SK-N-SH (cell line): ENCODE measurements around the gene GRK5. TPM values are rescaled to one million over a fixed set of nuclear protein-coding genes. Genes with fewer than 3 reads are reported as not detected.

Experiments
- CTCF ChIA-PET: fragments of 300-600, 350-600 bp; formaldehyde crosslinking; extraction: SDS; loops from one replicate; lab custom pipeline; 2021; lab: Yijun Ruan, JAX
- POLR2A ChIA-PET: fragments of 350-600 bp; sonication (Branson Sonifier 250); formaldehyde crosslinking; extraction: SDS; loops from one replicate; lab custom pipeline; 2020; ENCODE audit warnings: antibody characterized with exemption, inconsistent platforms; lab: Yijun Ruan, JAX
- DNase-seq: peaks from one replicate; pipeline ENCODE4 v3.0.0; 2012
- H2AFZ ChIP-seq: fragments of 200-600 bp; sonication (generic); 2 replicates; pipeline ENCODE4 v1.8.1; 2016; ENCODE audit warnings: antibody characterized with exemption, mild to moderate bottlenecking, low read depth
- H3F3A ChIP-seq: fragments of 200-600 bp; sonication (generic); replicated peaks from 2 replicates; pipeline ENCODE3; 2016; ENCODE audit warnings: antibody characterized with exemption, mild to moderate bottlenecking; ENCODE audit not compliant: insufficient read depth
- H3K27ac ChIP-seq, 2 experiments: fragments of 200-500 bp in 1 of 2; fragments of 200-600 bp in 1 of 2; sonication (Bioruptor generic) in 1 of 2; sonication (generic), shearing (Covaris generic) in 1 of 2; 2 replicates each; pipeline versions ENCODE4 v1.5.1 to v1.6.1; 2014 to 2016; ENCODE audit warnings: low read depth in 2 of 2, inconsistent platforms in 1 of 2, low read length in 1 of 2, mild to moderate bottlenecking in 1 of 2, mixed read lengths in 1 of 2
- H3K27me3 ChIP-seq: fragments of 200-600 bp; sonication (generic), shearing (Covaris generic); 2 replicates; pipeline ENCODE4 v1.6.1; 2016; ENCODE audit warnings: mixed run types; ENCODE audit not compliant: insufficient read depth
- H3K36me3 ChIP-seq, 2 experiments: fragments of 200-500 bp in 1 of 2; fragments of 200-600 bp in 1 of 2; sonication (Bioruptor generic) in 1 of 2; sonication (generic) in 1 of 2; replicated peaks in 1 of 2; 2 replicates each; pipeline versions ENCODE3 to v1.5.1; 2014 to 2016; ENCODE audit warnings: low read length in 1 of 2, mild to moderate bottlenecking in 1 of 2; ENCODE audit not compliant: insufficient read depth in 2 of 2, control insufficient read depth in 1 of 2
- H3K4me1 ChIP-seq, 2 experiments: fragments of 200-500 bp in 1 of 2; fragments of 200-600 bp in 1 of 2; sonication (Bioruptor generic) in 1 of 2; sonication (generic), shearing (Covaris generic) in 1 of 2; 2 replicates each; pipeline versions ENCODE4 v1.5.1 to v1.6.1; 2014 to 2016; ENCODE audit warnings: low read depth in 1 of 2, low read length in 1 of 2, mixed run types in 1 of 2; ENCODE audit not compliant: insufficient read depth in 2 of 2, control insufficient read depth in 1 of 2
- H3K4me2 ChIP-seq: fragments of 200-600 bp; sonication (generic), shearing (Covaris generic); 2 replicates; pipeline ENCODE4 v1.6.1; 2017; ENCODE audit warnings: mixed run types
- H3K4me3 ChIP-seq, 2 experiments: fragments of 200-500 bp in 1 of 2; fragments of 200-600 bp in 1 of 2; sonication (Bioruptor generic) in 1 of 2; sonication (generic), shearing (Covaris generic) in 1 of 2; 2 replicates each; pipeline versions ENCODE4 v1.5.1 to v1.8.1; 2014 to 2016; ENCODE audit warnings: low read depth in 2 of 2, inconsistent platforms in 1 of 2, low read length in 1 of 2, mild to moderate bottlenecking in 1 of 2, mixed read lengths in 1 of 2, moderate library complexity in 1 of 2
- H3K79me2 ChIP-seq: fragments of 200-600 bp; sonication (generic); 2 replicates; pipeline ENCODE4 v1.8.1; 2017; ENCODE audit warnings: mild to moderate bottlenecking; ENCODE audit not compliant: insufficient read depth
- H3K9ac ChIP-seq: fragments of 200-600 bp; sonication (generic); 2 replicates; pipeline ENCODE4 v1.6.1; 2017; ENCODE audit warnings: mixed run types
- H3K9me2 ChIP-seq: fragments of 200-600 bp; sonication (generic); 2 replicates; pipeline ENCODE4 v1.6.1; 2017; ENCODE audit warnings: mixed run types
- H3K9me3 ChIP-seq: fragments of 200-600 bp; sonication (generic); 2 replicates; pipeline ENCODE4 v1.6.1; 2017; ENCODE audit warnings: mixed run types, mild to moderate bottlenecking, moderate library complexity
- H4K20me1 ChIP-seq: fragments of 200-600 bp; sonication (generic); 2 replicates; pipeline ENCODE4 v1.6.1; 2017; ENCODE audit warnings: mild to moderate bottlenecking, mixed run types; ENCODE audit not compliant: insufficient read depth
- EZH2phosphoT487 ChIP-seq: fragments of 200-600 bp; sonication (generic); IDR thresholded peaks from 2 replicates; pipeline ENCODE4 v1.6.1; 2017; ENCODE audit warnings: low read depth, mixed run types, mild to moderate bottlenecking, antibody characterized with exemption, moderate library complexity, borderline replicate concordance
- FOXJ3 ChIP-seq: sonication (generic); formaldehyde crosslinking; IDR thresholded peaks from 2 replicates; pipeline ENCODE4 v1.5.1; 2020; ENCODE audit warnings: mild to moderate bottlenecking, missing genetic modification reagents
- FOXM1 ChIP-seq: IDR thresholded peaks from 2 replicates; pipeline ENCODE4 v1.4.0; 2012; ENCODE audit warnings: low read depth, mild to moderate bottlenecking
- GABPA ChIP-seq: IDR thresholded peaks from 2 replicates; pipeline ENCODE4 v1.4.0; 2012; ENCODE audit warnings: low read depth, mild to moderate bottlenecking
- JUND ChIP-seq: IDR thresholded peaks from 2 replicates; pipeline ENCODE4 v1.4.0; 2012
- MXI1 ChIP-seq: IDR thresholded peaks from 2 replicates; pipeline ENCODE4 v1.6.1; 2012; ENCODE audit warnings: mild to moderate bottlenecking, low read depth, low read length, improper control_type of control experiment
- NFIC ChIP-seq: IDR thresholded peaks from 2 replicates; pipeline ENCODE4 v1.4.0; 2012; ENCODE audit warnings: borderline replicate concordance
- RAD21 ChIP-seq: IDR thresholded peaks from 2 replicates; pipeline ENCODE4 v1.6.1; 2012; ENCODE audit warnings: mild to moderate bottlenecking, low read length
- RCOR1 ChIP-seq: fragments of 150-350 bp; IDR thresholded peaks from 2 replicates; pipeline ENCODE4 v1.6.1; 2017; ENCODE audit warnings: antibody characterized with exemption, low read length
- SIN3A ChIP-seq: IDR thresholded peaks from 2 replicates; pipeline ENCODE4 v1.6.1; 2012; ENCODE audit warnings: low read depth, mild to moderate bottlenecking, low read length, moderate library complexity, borderline replicate concordance
- TAF1 ChIP-seq: IDR thresholded peaks from 2 replicates; pipeline ENCODE4 v1.6.1; 2012; ENCODE audit warnings: low read depth, mild to moderate bottlenecking, low read length, moderate library complexity, borderline replicate concordance
- TCF12 ChIP-seq: IDR thresholded peaks from 2 replicates; pipeline ENCODE4 v1.4.0; 2012
- TEAD4 ChIP-seq: IDR thresholded peaks from 2 replicates; pipeline ENCODE4 v1.4.0; 2012; ENCODE audit warnings: mild to moderate bottlenecking, borderline replicate concordance; ENCODE audit not compliant: insufficient read depth
- whole genome bisulfite sequencing: methylation state at CpG from one replicate; pipeline ENCODE4 v1.1.6; 2017; ENCODE audit warnings: low lambda C conversion rate; 5-methylcytosine and 5-hydroxymethylcytosine counted together
- polyA plus RNA-seq, 3 experiments: library from polyadenylated mRNA; depleted of rRNA; stranded (reverse); fragments of >200 nt; gene quantifications; 2 replicates each; pipeline ENCODE4 v1.2.3, GENCODE V29; 2012
- TF ChIP-seq, protein P1 (sequence below): IDR thresholded peaks from 2 replicates; pipeline ENCODE4 v1.4.0; 2012; ENCODE audit warnings: low read depth, borderline replicate concordance
- TF ChIP-seq, protein P2 (sequence below): fragments of 150-350 bp; IDR thresholded peaks from 2 replicates; pipeline ENCODE4 v1.6.1; 2017; ENCODE audit warnings: antibody characterized with exemption, low read length, low read depth, borderline replicate concordance
- TF ChIP-seq, protein P3 (sequence below): IDR thresholded peaks from 2 replicates; pipeline ENCODE4 v1.4.0; 2012; ENCODE audit warnings: low read depth
- TF ChIP-seq, protein P4 (sequence below): IDR thresholded peaks from 2 replicates; pipeline ENCODE4 v1.4.0; 2012; ENCODE audit warnings: low read depth, borderline replicate concordance
- TF ChIP-seq, protein P5 (sequence below): IDR thresholded peaks from 2 replicates; pipeline ENCODE4 v1.6.1; 2012; ENCODE audit warnings: mild to moderate bottlenecking, low read depth, low read length, moderate library complexity

Gene GRK5
- polyA plus RNA-seq, 1 of the 3 experiments (the other 2 are of a cell fraction), result 12.1 TPM

DNA sequence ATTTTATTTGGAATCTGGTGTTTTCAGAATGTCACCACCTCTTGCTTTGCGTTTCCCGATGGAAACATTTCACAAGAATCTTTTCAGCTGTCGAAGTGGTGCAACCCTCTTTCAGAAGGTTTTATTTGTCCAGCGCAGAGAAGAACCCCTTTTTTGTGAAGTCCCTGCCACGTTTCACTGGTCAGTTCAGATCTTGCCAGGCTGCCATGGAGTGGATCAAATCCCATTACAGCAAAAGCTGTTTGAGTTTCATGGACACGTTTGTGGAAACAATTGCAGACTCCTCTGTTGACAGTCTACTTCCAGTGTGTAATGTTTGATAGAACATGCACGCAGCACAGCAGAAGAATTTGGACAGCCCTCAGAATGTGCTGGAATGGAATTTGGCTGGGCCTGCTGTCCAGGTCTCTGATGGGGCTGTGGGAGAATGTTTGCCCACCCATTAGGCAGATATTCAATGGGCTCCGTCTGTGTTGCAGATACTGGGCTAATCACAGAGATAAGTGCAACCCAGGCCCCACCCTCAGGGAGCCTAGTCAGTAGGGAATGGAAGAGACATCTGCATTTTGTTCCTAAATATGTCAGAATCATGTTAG lies 143.2 kb downstream of the GRK5 start:
- no peak overlapping the region for H3K9ac ChIP-seq

DNA sequence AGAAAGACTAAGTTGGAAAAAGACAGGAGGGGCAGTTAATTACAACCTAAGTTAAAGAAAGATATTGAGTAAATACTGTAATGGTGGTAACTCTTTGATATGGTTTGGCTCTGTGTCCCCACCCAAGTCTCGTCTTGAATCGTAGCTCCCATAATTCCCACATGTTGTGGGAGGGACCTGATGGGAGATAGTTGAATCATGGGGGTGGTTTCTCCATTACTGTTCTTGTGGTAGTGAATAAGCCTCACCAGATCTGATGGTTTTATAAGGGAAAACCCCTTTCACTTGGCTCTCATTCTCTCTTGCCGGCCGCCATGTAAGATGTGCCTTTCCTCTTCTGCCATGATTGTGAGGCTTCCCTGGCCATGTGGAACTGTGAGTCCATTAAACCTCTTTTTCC lies 143.8 kb downstream of the GRK5 start:
- CTCF ChIA-PET, result interaction anchor here (2.1 kb wide), 1 partner anchor 94 kb away, joined by 6 read pairs; no protein-coding TSS in a partner anchor
- POLR2A ChIA-PET, result no interaction called here

More for the DNA sequence above, 143.2 kb downstream of the GRK5 start:
- peaks cover 0 to 25% of the 10 kb centered on the region in 2 experiments; a peak in 2 of 4 replicates for H3K4me1 ChIP-seq
- H3K27me3 ChIP-seq, result no peaks in the 10 kb centered on the region
- DNase-seq, result no peak
- ChIA-PET POLR2A (no interaction called here), CTCF (interaction anchor here (2.1 kb wide), 1 partner anchor 95 kb away, joined by 6 read pairs; no protein-coding TSS in a partner anchor)
- no peak overlapping the region for H2AFZ ChIP-seq
- no peak overlapping the region for H3K27ac ChIP-seq
- H3K9me3 ChIP-seq, result no peaks in the 10 kb centered on the region
- no peaks in the 10 kb centered on the region for H3K36me3 ChIP-seq
- H4K20me1 ChIP-seq, result no peaks in the 10 kb centered on the region
- no peak overlapping the region for H3K4me3 ChIP-seq
- TF ChIP-seq, protein P1, sequence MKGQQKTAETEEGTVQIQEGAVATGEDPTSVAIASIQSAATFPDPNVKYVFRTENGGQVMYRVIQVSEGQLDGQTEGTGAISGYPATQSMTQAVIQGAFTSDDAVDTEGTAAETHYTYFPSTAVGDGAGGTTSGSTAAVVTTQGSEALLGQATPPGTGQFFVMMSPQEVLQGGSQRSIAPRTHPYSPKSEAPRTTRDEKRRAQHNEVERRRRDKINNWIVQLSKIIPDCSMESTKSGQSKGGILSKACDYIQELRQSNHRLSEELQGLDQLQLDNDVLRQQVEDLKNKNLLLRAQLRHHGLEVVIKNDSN, result no peak
- TF ChIP-seq RCOR1, result peak; percentile 73; the same call in 1 of the 2 replicates
- H3F3A ChIP-seq, result no peaks in the 10 kb centered on the region
- 79% methylated on average over 8 of the region's 8 CpGs for WGBS
- H3K9me2 ChIP-seq, result no peaks in the 10 kb centered on the region
- H3K79me2 ChIP-seq, result no peaks in the 10 kb centered on the region
- no peak overlapping the region for H3K4me2 ChIP-seq

More for the DNA sequence above, 143.8 kb downstream of the GRK5 start:
- H3K36me3 ChIP-seq, result no peaks in the 10 kb centered on the region
- 96% methylated on average over 4 of the region's 4 CpGs for WGBS
- H3K9me2 ChIP-seq, result no peaks in the 10 kb centered on the region
- peaks cover 0 to 20% of the 10 kb centered on the region in 2 experiments; a peak in 2 of 4 replicates for H3K4me1 ChIP-seq
- H3K4me2 ChIP-seq, result no peak overlapping the region
- H3F3A ChIP-seq, result no peaks in the 10 kb centered on the region
- H3K4me3 ChIP-seq, result no peak overlapping the region
- DNase-seq, result no peak
- no peaks in the 10 kb centered on the region for H3K79me2 ChIP-seq
- no peak overlapping the region for H3K27ac ChIP-seq
- no peaks in the 10 kb centered on the region for H3K9me3 ChIP-seq
- H3K9ac ChIP-seq, result no peak overlapping the region
- TF ChIP-seq FOXM1 (no peak), EZH2phosphoT487 (no peak), TCF12 (no peak), JUND (no peak), TEAD4 (no peak), NFIC (no peak), SIN3A (no peak), RAD21 (no peak), MXI1 (no peak), GABPA (no peak), TAF1 (no peak), FOXJ3 (CRISPR knock-in tag) (no peak)
- TF ChIP-seq, protein P1, result no peak
- TF ChIP-seq, protein P2, sequence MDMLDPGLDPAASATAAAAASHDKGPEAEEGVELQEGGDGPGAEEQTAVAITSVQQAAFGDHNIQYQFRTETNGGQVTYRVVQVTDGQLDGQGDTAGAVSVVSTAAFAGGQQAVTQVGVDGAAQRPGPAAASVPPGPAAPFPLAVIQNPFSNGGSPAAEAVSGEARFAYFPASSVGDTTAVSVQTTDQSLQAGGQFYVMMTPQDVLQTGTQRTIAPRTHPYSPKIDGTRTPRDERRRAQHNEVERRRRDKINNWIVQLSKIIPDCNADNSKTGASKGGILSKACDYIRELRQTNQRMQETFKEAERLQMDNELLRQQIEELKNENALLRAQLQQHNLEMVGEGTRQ, result no peak
- TF ChIP-seq, protein P3, sequence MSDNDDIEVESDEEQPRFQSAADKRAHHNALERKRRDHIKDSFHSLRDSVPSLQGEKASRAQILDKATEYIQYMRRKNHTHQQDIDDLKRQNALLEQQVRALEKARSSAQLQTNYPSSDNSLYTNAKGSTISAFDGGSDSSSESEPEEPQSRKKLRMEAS, result no peak
- TF ChIP-seq, protein P4, sequence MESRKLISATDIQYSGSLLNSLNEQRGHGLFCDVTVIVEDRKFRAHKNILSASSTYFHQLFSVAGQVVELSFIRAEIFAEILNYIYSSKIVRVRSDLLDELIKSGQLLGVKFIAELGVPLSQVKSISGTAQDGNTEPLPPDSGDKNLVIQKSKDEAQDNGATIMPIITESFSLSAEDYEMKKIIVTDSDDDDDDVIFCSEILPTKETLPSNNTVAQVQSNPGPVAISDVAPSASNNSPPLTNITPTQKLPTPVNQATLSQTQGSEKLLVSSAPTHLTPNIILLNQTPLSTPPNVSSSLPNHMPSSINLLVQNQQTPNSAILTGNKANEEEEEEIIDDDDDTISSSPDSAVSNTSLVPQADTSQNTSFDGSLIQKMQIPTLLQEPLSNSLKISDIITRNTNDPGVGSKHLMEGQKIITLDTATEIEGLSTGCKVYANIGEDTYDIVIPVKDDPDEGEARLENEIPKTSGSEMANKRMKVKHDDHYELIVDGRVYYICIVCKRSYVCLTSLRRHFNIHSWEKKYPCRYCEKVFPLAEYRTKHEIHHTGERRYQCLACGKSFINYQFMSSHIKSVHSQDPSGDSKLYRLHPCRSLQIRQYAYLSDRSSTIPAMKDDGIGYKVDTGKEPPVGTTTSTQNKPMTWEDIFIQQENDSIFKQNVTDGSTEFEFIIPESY, result no peak
- TF ChIP-seq, protein P5, sequence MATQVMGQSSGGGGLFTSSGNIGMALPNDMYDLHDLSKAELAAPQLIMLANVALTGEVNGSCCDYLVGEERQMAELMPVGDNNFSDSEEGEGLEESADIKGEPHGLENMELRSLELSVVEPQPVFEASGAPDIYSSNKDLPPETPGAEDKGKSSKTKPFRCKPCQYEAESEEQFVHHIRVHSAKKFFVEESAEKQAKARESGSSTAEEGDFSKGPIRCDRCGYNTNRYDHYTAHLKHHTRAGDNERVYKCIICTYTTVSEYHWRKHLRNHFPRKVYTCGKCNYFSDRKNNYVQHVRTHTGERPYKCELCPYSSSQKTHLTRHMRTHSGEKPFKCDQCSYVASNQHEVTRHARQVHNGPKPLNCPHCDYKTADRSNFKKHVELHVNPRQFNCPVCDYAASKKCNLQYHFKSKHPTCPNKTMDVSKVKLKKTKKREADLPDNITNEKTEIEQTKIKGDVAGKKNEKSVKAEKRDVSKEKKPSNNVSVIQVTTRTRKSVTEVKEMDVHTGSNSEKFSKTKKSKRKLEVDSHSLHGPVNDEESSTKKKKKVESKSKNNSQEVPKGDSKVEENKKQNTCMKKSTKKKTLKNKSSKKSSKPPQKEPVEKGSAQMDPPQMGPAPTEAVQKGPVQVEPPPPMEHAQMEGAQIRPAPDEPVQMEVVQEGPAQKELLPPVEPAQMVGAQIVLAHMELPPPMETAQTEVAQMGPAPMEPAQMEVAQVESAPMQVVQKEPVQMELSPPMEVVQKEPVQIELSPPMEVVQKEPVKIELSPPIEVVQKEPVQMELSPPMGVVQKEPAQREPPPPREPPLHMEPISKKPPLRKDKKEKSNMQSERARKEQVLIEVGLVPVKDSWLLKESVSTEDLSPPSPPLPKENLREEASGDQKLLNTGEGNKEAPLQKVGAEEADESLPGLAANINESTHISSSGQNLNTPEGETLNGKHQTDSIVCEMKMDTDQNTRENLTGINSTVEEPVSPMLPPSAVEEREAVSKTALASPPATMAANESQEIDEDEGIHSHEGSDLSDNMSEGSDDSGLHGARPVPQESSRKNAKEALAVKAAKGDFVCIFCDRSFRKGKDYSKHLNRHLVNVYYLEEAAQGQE, result no peak
- TF ChIP-seq, all 33 proteins: peak for 0
- Histone ChIP-seq H3K27me3 (no peaks in the 10 kb centered on the region), H2AFZ (no peak overlapping the region), H4K20me1 (no peaks in the 10 kb centered on the region)
